Keratinocyte (primary cell): ENCODE results near the gene GPR152.

ENCODE experiments used
- CTCF ChIP-seq, 3 experiments: IDR thresholded peaks in 1 of 3; conservative IDR thresholded peaks in 1 of 3; optimal IDR thresholded peaks in 1 of 3; 2 replicates in 2 of 3; 3 replicates in 1 of 3; pipeline versions ENCODE3 to v1.5.1; 2011; ENCODE audit warnings: low read length in 3 of 3, mild to moderate bottlenecking in 3 of 3, moderate library complexity in 2 of 3, control low read depth in 1 of 3, inconsistent platforms in 1 of 3; ENCODE audit not compliant: insufficient read depth in 2 of 3; ENCODE audit errors: extremely low read depth in 1 of 3
- EZH2 ChIP-seq: IDR thresholded peaks from one replicate; pipeline ENCODE4 v1.6.1; 2012; ENCODE audit warnings: inconsistent platforms, mild to moderate bottlenecking, low read length, moderate library complexity

- TF ChIP-seq CTCF (optimal IDR thresholded peaks at IDR 0.05 in 1 of 3, IDR thresholded peaks at IDR 0.05 in 1 of 3, conservative IDR thresholded peaks at IDR 0.05 in 1 of 3; ENCODE audit: extremely low read depth in 1 of 3, insufficient read depth in 2 of 3, low read length in 3 of 3) (no peak), EZH2 (no peak)
These were observed 32.3 kb downstream of the GPR152 start for GRCh38 chr11:67420147-67420645.
